Measurements from ENCODE around the gene SPDEF. TPM values are rescaled to one million over a fixed set of nuclear protein-coding genes. Genes with fewer than 3 reads are reported as not detected.

Gene SPDEF
- total RNA-seq, 1 donor from 2014 or later = 0.12 TPM

GRCh38 chr6:34490390-34491090 is 65.6 kb downstream of the SPDEF start:
- no peaks in the 10 kb centered on the region for H3K27me3 Mint-ChIP-seq (ENCODE audit: low read depth)
- TF ChIP-seq, protein P1, sequence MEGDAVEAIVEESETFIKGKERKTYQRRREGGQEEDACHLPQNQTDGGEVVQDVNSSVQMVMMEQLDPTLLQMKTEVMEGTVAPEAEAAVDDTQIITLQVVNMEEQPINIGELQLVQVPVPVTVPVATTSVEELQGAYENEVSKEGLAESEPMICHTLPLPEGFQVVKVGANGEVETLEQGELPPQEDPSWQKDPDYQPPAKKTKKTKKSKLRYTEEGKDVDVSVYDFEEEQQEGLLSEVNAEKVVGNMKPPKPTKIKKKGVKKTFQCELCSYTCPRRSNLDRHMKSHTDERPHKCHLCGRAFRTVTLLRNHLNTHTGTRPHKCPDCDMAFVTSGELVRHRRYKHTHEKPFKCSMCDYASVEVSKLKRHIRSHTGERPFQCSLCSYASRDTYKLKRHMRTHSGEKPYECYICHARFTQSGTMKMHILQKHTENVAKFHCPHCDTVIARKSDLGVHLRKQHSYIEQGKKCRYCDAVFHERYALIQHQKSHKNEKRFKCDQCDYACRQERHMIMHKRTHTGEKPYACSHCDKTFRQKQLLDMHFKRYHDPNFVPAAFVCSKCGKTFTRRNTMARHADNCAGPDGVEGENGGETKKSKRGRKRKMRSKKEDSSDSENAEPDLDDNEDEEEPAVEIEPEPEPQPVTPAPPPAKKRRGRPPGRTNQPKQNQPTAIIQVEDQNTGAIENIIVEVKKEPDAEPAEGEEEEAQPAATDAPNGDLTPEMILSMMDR (conservative IDR thresholded peaks at IDR 0.05) = no peak
- H3K9me3 Mint-ChIP-seq = no peaks in the 10 kb centered on the region
- H3K4me1 Mint-ChIP-seq = peaks cover 6% of the 10 kb centered on the region
- H3K4me3 Mint-ChIP-seq = no peak overlapping the region
- H3K27ac Mint-ChIP-seq (ENCODE audit: unreplicated experiment) = no peak overlapping the region
- no peak for DNase-seq (ENCODE audit: low read depth, low spot score)
- no peaks in the 10 kb centered on the region for H3K36me3 Mint-ChIP-seq (ENCODE audit: low read depth)

- Mint-ChIP-seq H3K4me1 (peaks cover 6% of the 10 kb centered on the region), H3K9me3 (no peaks in the 10 kb centered on the region), H3K27ac (ENCODE audit: unreplicated experiment) (no peak overlapping the region), H3K27me3 (ENCODE audit: low read depth) (no peaks in the 10 kb centered on the region), H3K36me3 (ENCODE audit: low read depth) (no peaks in the 10 kb centered on the region), H3K4me3 (no peak overlapping the region)
- no peak for DNase-seq (ENCODE audit: low read depth, low spot score)
- TF ChIP-seq, protein P1 (conservative IDR thresholded peaks at IDR 0.05) = no peak
Measured at GRCh38 chr6:34489207-34489805, 66.8 kb downstream of the SPDEF start.

Other genes with a start within 250 kb of the SPDEF start
- gene NUDT3, start 163.7 kb downstream of the SPDEF start, total RNA-seq = 47.5 and 50.0 TPM in 2 replicates
- 1,626 and 1,641 TPM in 2 replicates for gene RPS10, start 130.3 kb downstream of the SPDEF start, total RNA-seq
- gene PACSIN1, start 90.3 kb downstream of the SPDEF start, total RNA-seq = 0.30 and 0.44 TPM in 2 replicates
- gene ILRUN, start 140.4 kb upstream of the SPDEF start, total RNA-seq = 52.0 and 57.8 TPM in 2 replicates
- 200 and 207 TPM in 2 replicates for gene SNRPC, start 201.2 kb upstream of the SPDEF start, total RNA-seq
- 19.9 and 20.3 TPM in 2 replicates for gene BLTP3A, start 235.8 kb upstream of the SPDEF start, total RNA-seq